T1000 (cell line): Measurements from ENCODE around the gene MFN1.
A peak's percentile ranks its signal among the peaks of the same experiment; 100 is the strongest.
"Not testable (repeated sequence)": the region's sequence is repeated elsewhere in the genome, so short reads cannot be mapped to it uniquely, and the experiment has no call there.

Experiments
- DNase-seq: peaks from one replicate; lab custom pipeline; 2025; ENCODE audit warnings: mixed read lengths; lab: John Stamatoyannopoulos, UW

MFN1 gene

DNA sequence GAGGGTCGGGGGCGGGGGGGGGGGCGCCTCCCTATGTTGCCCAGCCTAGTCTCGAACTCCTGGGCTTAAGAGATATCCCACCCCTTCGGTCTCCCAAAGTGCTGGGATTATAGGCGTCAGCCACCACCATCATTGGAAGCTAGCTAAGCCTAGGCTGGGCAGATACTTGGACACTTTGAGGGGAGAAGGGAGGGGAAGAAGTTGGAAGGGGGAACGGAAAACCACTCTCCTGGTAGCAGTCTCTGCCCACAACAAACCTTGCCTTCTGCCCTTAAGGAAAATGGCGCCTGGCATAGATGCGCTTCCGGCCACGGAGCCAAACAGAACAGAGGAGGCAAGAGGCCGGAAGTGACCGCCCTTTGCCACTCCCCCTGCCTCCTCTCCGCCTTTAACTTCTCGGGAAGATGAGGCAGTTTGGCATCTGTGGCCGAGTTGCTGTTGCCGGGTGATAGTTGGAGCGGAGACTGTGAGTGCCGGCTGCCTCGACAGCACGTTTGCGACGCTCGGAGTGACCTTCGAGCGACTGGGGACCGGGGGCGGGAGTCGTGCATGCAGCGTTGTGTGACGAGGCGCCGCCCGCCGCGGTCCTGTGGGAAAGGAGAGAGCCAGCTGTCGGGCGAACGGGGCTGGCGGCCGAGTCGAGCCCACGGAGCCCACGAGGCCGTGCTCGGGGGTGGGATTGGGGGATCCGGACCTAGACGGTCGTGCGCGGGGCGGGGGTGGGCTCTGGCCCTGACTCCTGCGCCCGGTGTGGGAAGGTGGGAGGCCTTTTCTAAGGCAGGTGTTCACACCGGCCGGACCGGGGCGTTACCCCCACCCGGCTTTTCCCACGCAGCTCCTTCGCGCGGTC is at the start of gene MFN1:
MFN1 (plus strand) TSS at position 365 of the 850 bp plus-strand sequence. CDS start 1,143 bp downstream, outside the sequence.
- peak; percentile 85 for DNase-seq

DNA sequence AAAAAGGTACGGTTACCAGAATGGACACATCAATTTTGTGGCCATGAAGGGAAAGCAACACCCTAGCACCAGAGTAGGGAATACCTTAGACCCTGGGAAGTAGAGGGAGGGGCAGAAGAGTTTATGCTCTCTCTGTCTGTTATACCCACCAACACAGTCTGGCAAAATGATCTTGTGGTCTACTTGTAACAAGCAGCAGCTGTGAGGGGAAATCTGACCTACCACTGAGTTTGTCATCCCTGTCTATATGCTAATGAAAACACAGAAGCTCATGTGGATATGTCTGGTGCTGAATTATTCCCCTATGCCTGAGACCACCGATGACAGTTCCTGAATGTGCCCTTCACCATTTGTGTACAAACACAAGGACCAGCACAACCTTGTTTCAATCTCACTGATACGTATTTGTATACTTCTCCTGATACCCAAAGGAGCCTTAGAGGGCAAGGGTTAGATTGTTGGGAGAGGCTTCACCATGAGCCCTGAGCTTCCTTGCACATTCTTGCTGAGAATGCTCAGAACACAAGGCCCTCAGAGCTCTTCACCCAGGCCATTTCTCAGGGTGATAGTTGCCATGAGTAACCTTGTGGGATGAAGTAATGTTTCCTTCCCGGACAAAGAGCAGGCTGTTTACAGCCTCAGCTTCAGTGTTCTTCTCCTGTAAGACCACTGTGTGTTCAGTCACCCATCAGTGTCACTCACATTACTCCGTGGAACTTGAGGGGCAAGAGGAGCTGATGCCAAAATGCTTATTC is 49.4 kb upstream of the MFN1 start:
- DNase-seq: no peak

DNA sequence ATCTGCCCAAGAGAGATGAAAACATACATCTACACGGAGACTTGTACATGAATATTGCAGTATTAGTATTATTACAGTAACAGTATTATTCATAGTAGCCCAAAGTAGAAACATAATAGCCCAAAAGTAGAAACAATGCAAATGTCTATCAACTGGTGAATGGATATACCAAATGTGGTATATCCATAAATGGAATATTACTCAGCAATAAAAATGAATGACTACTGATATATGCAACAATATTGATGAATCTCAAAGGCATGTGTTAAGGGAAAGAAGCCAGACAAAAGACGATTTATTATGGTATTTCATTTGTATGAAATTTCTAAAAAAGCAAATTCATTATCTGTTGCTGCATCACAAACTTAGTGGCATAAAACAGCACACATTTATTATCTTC is 48.2 kb upstream of the MFN1 start:
- no peak for DNase-seq

DNA sequence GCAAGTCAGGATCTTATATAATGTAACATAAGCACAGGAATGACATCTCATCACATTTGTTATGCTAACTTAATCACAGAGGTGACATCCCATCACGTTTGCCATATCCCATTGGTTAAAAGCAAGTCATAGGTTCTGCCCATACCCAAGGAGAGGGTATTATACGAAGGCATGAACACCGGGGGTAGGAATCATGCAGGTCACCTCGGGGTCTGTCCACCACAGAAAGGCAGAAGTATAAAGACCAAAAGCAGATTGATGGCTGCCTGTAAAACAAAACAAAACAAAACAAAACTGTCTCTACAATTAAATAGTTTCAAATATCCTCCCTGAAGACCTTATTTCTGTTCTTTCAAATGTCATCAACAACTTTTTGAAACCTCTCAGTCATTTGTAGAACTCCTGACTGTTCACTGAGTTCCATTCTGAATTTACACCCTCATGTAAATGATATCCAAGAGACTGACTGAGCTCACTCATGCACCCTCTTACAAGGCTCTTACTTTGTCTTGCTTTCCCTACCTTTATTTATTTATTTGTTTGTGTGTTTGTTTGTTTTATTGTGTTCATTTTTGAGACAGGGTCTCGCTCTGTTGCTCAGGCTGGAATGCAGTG is 47.4 kb upstream of the MFN1 start:
- no peak for DNase-seq

DNA sequence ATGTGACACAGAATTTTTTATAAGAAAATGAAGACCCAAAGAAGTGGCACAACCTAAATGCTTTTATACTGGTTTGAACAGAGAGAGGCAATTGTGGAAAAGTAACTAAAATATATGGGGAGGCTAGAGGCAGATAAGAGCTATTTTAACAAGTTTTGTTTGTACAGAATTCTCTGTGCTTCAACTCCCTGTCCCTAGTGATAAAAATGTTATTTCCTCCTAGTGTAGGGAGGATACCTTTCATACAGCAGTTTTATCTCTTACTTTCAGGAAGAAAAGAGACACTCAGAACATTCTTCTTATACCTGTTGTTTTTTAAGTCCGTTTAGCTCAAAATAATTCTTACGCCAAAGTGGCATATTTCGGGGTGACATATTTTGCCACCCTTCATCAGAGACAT is 45.9 kb upstream of the MFN1 start:
- no peak for DNase-seq

DNA sequence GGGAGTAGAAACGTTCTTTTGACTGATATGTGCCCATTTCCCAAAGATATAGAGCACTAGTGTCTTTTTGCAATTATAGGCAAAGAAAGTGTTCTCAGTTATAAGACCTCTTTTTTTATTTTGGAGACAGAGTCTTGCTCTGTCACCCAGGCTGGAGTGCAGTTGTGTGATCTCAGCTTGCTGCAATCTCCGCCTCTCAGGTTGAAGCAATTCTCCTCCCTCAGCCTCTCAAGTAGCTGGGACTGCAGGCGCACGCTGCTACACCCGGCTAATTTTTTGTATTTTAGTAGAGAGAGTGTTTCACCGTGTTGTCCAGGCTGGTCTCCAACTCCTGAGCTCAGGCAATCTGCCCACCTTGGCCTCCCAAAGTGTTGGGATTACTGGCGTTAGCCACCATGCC is 45.4 kb upstream of the MFN1 start:
- DNase-seq: no peak

DNA sequence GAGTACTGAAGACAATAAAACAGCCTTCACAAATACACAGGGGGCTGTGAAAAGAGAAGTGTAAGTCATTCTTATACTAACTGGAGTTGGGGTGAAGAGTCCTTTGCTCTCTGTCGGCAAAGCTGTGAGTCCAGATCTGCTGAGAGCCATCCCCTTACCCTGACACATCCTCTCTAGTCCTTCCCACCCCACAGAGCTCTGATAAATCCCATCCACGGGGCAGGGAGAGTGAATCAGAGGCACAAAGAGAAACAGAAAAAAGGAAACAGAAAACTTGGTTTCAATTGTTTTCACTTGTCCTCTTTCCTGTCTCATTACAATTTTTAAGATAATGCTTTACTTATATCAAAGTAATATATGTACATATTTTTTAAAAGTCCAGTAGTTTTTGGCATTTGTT is 42.9 kb upstream of the MFN1 start:
- DNase-seq: no peak

DNA sequence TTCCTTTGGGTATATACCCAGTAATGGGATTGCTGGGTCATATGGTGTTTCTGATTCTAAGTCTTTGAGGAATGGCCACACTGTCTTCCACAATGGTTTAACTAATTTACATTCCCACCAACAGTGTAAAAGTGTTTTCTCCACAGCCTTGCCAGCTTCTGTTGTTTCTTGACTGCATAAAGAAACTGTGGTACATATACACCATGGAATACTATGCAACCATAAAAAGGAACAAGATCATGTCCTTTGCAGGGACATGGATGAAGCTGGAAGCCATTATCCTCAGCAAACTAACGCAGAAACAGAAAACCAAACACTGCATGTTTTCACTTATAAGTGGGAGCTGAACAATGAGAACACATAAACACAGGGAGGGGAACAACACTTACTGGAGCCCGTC is 40.1 kb upstream of the MFN1 start:
- not testable (repeated sequence) for DNase-seq

DNA sequence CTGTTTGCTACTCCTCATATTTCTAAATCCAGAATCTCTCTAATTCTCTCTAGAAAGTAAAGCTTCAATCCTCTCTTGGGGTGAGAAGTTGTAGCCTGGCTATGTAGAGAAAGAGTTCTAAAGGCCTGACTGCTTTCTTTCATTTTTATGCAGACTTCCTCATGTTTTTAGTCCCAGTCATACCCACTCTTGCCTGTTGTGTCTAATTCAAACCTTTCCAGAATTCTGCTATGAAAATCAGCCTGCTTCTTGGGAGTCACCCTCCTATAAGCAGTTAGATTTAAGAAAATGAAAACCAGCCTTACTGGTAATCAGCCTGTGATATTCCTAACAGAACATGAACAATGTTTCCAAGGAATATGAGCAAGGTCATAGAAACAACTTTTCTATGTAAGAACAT is 39.5 kb upstream of the MFN1 start:
- DNase-seq: no peak

DNA sequence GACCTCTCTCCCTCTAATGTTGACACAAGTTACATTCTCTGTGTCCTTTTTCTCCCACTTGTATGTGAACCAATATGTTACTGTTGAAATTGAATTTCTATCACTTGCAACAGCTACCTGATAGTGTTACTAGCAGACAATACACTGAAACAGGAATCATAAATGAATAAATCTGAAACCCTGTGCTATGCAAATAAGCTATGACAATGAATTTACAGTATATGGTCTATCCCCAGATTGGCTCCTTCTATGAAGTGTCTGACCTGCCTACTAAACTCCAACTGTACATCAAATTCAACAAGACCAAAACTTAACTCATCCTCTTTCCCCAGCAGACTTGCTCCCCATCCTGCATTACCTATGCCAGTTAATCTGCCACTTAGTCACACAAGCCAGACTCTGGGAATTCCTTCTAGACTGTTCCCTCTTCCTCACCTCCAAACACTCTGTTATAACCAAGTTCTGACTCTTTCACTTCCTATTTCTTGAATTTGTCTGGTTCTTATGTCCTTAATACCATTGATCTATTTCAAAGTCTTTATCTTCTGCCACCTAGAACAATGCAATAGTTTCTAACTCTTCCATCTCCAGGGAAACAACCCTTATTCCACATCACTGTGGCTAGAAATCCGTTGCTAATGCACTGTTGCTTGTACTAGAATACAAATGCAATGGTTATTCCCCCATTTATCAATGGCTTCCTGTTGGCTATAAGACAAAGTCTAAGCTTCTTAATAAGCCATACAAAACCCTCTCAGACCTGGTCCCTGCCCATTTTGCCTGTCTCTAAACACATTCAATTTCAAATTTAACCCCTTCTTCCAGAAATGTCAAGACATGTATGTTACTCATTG is 38.1 kb upstream of the MFN1 start:
- no peak for DNase-seq

DNA sequence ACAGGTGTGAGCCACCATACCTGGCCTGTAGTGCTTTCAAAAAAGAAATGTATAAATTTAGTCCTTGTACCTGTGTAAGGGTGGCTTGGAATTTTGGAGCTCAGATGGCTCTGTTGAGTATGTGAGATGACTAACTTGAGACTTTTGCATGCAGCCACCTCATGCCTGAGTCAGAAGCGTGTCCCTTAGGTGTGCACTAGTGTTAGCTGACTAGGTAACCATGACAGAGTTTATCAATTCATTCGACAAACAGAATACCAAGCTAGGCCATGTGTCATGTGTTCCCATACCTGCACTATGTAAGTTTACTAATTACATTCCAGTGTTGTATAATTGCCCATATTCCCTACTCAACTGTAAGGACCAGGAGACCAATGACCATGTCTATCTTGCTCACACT is 28.6 kb upstream of the MFN1 start:
- no peak for DNase-seq

DNA sequence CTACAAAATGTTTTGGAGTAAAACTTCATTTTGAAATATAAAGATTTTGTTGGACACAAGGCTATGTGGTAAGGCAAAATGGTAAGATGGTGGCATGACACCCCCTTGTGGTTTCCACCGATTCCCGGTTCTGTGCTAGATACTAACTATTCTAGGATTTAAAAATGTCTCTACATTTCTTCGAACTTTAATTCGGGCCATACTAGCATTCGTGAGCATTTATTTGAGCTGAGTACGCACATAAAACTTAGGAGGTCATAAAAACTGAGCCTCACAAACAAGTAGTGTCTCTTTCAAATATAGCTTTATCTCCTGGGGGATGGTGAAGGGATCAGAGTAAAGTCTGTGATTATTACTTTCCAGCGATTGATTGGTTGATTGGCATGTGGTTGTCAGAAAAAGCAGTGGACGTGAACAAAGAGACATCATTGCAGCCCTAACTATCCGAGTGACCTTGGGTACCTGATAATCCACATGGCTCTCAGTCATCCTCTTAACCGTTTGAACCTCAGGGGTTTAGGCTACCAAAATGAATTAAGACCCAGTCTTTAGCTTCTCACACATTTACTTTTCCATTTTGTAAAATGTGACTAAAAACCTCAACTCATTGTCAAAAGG is 25.7 kb upstream of the MFN1 start:
- DNase-seq: no peak

DNA sequence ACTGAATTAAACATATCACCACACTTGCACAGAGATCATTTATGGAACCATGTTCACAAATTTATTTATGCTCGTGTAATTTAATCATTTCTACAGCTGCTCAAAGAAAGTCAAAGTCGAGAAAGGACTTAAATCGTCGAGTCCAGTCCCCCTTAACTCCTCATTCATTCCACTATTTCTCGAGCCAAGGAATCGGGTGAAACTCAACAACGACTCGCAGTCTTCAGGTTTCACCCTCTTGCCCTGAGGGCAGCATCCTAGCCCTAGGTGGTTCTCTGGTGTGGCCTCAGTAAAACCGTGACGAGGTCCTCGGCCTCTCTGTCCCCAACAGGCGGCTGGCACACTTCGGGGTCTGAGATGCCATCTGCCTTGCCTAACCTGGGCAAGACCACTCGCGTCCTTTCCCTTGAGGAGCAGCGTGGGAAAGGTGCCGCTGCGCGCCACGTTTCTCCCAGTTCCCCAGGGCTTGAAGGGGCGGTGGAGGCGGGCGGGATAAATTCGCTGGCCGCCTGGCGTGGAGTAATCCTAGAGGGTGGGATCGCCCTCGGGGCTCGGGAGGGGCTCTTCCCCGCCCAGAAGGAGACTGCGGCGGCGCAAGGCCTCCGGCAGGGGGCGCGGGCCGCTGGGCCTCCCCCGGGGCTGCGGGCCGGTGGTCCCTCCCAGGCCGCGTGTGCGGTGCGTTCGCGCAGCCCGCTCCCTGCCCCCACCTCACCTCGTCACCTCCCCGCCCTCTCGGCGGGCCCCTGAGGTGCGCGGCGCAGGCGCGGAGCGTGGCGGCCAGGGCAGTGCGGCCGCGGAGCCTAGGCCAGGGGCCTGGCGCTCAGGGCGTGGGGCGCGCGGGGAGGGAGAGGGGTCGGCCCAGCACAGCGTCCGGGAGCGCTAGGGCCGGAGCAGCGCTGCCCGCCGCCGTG is 25.0 kb upstream of the MFN1 start, which contains the start of gene ZNF639:
ZNF639 (plus strand) TSS at position 746 of the 911 bp plus-strand sequence. CDS start 5,263 bp downstream, outside the sequence.
- DNase-seq: peak; percentile 83

DNA sequence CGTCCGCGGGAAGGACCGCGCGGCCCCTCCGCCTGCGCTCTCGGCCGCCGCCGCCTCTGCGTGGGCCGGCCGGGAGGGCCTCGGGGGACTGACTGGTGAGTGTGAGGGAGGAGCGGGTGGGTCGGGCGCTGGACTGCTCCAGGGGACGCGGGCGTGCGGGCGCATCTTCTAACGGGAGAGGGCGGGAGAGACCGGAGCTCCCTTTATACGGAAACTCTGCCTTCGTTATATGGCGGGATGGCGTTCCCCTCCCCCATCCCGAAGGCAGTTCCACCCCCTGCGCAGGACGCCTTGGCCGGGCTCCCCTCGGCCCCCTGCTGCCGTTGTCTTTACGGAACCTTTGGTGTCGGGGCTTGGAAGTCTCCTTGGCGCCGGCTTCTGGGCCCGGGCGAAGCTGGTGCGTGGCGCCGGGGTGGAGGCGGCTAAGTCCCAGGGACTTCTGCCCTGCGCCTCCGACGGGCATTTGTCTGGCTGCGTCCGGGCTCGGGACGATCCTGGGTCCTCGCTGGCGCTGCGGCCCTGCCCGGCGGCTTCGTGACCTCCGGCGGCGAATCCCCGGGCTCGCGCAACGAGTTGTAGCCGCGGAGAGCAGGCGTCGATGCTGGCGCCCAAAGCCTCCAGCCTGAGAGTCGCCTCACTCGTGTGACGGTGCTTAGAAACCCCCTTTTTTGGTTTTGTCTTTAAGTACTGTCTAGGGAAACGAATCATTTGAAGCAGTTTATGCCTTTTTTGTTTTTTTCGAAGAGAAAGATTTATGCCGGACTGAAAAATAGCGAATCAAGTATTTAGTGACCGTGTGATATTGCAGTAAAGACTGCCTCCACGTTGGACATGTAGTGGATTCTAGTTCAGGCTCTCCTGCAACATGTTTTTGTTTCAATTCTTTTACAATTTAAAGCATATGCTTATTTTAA is 24.1 kb upstream of the MFN1 start:
- peak; percentile 70 for DNase-seq

DNA sequence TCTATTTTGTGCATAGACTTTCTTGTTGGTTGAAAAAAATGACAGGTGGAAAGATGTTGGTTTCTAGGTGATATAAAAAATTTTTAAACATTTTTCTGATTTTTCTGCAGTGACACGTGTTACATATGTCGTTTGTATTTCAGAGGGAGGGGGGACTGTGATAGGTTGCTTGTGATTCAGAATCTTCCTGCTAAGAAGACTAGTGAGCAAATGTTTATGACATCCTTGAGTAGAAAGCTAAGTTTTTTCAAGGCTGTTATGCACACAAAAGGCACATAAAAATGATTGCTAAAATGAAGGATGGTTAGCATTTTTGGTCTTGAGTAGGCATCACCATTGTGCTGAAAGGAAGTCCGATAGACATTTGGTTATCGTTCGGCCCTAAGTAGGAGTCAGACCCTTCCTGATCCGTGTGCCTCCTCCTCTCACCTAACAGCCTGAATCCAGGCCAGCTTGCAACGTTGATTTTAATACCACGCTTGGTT is 23.2 kb upstream of the MFN1 start:
- no peak for DNase-seq

DNA sequence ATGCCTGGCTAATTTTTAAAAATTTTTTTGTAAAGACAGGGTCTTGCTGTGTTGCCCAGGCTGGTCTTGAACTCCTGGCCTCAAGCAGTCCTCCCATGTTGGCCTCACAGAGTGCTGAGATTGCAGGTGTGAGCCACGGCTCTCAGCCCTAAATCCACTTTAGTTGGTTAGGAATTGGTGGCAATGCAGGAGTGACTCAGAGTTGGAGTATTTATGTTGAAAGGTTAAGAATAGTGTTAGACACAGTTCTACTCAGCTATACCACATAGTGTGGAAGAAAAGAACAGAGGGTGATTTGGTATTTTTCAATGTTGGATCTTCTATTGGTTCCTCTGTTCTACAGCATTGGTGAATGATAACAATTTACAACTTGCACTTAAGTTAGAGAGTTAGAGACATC is 17.1 kb upstream of the MFN1 start:
- DNase-seq: no peak

DNA sequence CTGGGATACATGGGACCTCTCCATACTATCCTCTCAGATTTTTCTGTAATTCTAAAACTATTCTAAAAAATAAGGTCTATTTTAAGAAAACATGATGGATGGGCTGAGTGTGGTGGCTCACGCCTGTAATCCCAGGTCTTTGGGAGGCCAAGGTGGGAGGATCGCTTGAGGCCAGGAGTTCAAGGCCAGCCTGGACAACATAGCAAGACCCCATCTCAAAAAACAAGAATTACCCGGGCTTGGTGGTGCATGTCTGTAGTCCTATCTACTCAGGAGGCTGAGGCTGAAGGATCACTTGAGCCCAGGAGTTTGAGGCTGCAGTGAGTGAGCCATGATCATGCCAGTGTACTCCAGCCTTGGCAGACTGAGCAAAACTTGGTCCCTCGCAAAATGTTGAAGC is 15.3 kb upstream of the MFN1 start:
- DNase-seq: no peak

DNA sequence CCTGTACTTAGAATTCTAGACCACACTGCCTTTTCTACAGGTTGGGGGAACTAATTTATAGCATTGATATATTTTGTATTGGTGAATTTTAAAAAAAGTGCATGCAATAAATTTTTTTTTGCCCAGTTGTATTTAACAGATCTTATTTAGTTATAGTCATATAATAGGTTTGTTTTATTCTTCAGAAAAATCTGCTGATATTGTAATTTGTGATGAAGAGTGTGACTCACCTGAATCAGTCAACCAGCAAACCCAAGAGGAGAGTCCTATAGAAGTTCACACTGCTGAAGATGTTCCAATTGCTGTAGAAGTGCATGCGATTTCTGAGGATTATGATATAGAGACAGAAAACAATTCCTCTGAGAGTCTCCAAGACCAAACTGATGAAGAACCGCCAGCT is 14.4 kb upstream of the MFN1 start:
- DNase-seq: no peak

DNA sequence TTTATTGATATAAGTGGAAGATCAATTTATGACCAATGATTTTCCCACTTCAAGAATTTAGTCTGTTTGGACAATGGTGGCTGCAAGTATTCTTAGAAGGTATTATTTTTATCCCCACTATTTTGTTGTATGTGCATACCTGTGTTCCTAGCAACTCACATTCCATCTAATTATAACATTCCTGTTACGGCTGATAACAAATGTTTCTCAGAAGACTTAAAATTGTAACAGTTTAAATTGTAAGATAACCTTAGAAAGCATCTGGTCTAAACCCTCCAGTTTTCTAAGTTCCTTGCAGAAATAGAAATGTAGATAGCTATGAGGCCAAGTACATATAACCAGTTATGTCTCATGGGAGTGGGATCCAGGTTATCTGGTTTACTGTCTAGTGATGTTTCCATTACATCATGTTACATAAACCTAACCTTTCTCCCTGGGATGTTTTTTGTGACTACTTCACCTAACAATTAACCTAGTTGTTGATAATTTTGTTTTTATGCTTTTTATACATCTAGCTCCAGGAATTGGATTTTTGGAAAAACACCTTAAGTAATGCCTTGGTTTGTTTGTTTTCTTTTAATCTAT is 11.1 kb upstream of the MFN1 start:
- no peak for DNase-seq
